Upper lobe of left lung (tissue), 6 donors: ENCODE results near the gene NPDC1. TPM values are rescaled to one million over a fixed set of nuclear protein-coding genes. Genes with fewer than 3 reads are reported as not detected.
A peak's percentile ranks its signal among the peaks of the same experiment; 100 is the strongest.

Source experiments
- ATAC-seq, 2 donors: fragments of 200-7000 bp; cut with Tn5 transposase; one replicate each; pipeline ENCODE4 v1.9.1; 2022; ENCODE audit warnings: mild to moderate bottlenecking in 2 of 2, moderate library complexity in 2 of 2; ENCODE audit not compliant: low FRiP score in 2 of 2
- DNase-seq, 2 donors: peaks; one replicate each; pipeline ENCODE4 v3.0.0-alpha.2; 2019 to 2020
- H3K27ac ChIP-seq, 4 donors: fragments of 200-600 bp; sonication (generic); one replicate each; pipeline ENCODE4 v1.5.1; 2016 to 2019
- H3K27me3 ChIP-seq, 4 donors: fragments of 200-600 bp; sonication (generic); one replicate each; pipeline ENCODE4 v1.5.1; 2017 to 2019
- H3K36me3 ChIP-seq, 4 donors: fragments of 200-600 bp; sonication (generic); one replicate each; pipeline ENCODE4 v1.5.1; 2016 to 2019
- H3K4me1 ChIP-seq, 4 donors: fragments of 200-600 bp; sonication (generic); one replicate each; pipeline ENCODE4 v1.5.1; 2018 to 2019
- H3K4me3 ChIP-seq, 4 donors: fragments of 200-600 bp; sonication (generic); one replicate each; pipeline ENCODE4 v1.5.1; 2017 to 2019; ENCODE audit warnings: mild to moderate bottlenecking in 2 of 4, moderate library complexity in 1 of 4
- H3K9me3 ChIP-seq, 4 donors: fragments of 200-600 bp; sonication (generic); one replicate each; pipeline ENCODE4 v1.5.1; 2018 to 2019
- CTCF ChIP-seq, 6 experiments: fragments of 450-650 bp in 4 of 6; fragments of 200-600 bp in 2 of 6; sonication (generic) in 2 of 6; IDR thresholded peaks; one replicate each; pipeline ENCODE4 v1.5.1; 2016 to 2019; ENCODE audit warnings: antibody characterized with exemption in 6 of 6
- EP300 ChIP-seq, 4 donors: sonication (generic); formaldehyde crosslinking; IDR thresholded peaks; one replicate each; pipeline ENCODE4 v1.5.1; 2017; ENCODE audit warnings: antibody characterized with exemption in 4 of 4, control low read depth in 2 of 4
- POLR2A ChIP-seq, 4 donors: fragments of 450-650 bp; IDR thresholded peaks; one replicate each; pipeline ENCODE4 v1.5.1; 2016 to 2017; ENCODE audit warnings: antibody characterized with exemption in 4 of 4, mild to moderate bottlenecking in 2 of 4
- POLR2AphosphoS5 ChIP-seq, 2 donors: sonication (generic); formaldehyde crosslinking; IDR thresholded peaks; one replicate each; pipeline ENCODE4 v1.5.1; 2017; ENCODE audit warnings: antibody characterized with exemption in 2 of 2
- WGBS, 2 donors: methylation state at CpG; one replicate each; pipeline ENCODE4 v1.1.5; 2017 to 2018; 5-methylcytosine and 5-hydroxymethylcytosine counted together
- total RNA-seq, 6 donors: library from RNA; depleted of rRNA in 4 of 6; stranded (reverse); fragments of >200 nt in 4 of 6; gene quantifications; one replicate each; pipeline versions ENCODE4 v1.1.0 to v1.2.1, GENCODE V29; 2016 to 2021
- donor health status: DM: no; HTN: no; CAD: no; lungs with moderate emphysema.
- donor health status: DM: no; HTN: yes; CAD: no; lungs with severe emphysema.

NPDC1 gene
- total RNA-seq, 6 donors from 2014 or later, result 26.7 to 199 (median 73.2) TPM

GRCh38 chr9:137018761-137019559 is 27.0 kb downstream of the NPDC1 start:
- Histone ChIP-seq H3K27ac (no peak overlapping the region), H3K4me3 (no peak overlapping the region), H3K36me3 (peaks cover 0 to 48% (median 32%) of the 10 kb centered on the region in 4 donors), H3K4me1 (no peaks in the 10 kb centered on the region), H3K9me3 (no peaks in the 10 kb centered on the region), H3K27me3 (no peaks in the 10 kb centered on the region)
- ATAC-seq (no peak), DNase-seq (peak in 1 of 2 donors; percentile 76)
- TF ChIP-seq POLR2A (IDR thresholded peaks at IDR 0.05) (no peak), CTCF (IDR thresholded peaks at IDR 0.05) (no peak)
- 84 to 90% methylated on average over 19 to 21 of the region's 36 CpGs for WGBS, 2 donors

- peaks cover 0 to 53% (median 37%) of the 10 kb centered on the region in 4 donors for H3K36me3 ChIP-seq
- H3K27me3 ChIP-seq, result no peaks in the 10 kb centered on the region
- no peaks in the 10 kb centered on the region for H3K4me1 ChIP-seq
- DNase-seq (peak in 1 of 2 donors; percentile 61), ATAC-seq (no peak)
- TF ChIP-seq POLR2AphosphoS5 (IDR thresholded peaks at IDR 0.05) (no peak), POLR2A (IDR thresholded peaks at IDR 0.05) (no peak), EP300 (IDR thresholded peaks at IDR 0.05) (no peak), CTCF (IDR thresholded peaks at IDR 0.05) (no peak)
- H3K27ac ChIP-seq, result no peak overlapping the region
- whole genome bisulfite sequencing, 2 donors, result 95 to 96% methylated on average over 21 to 36 of the region's 45 CpGs
- H3K4me3 ChIP-seq, result no peak overlapping the region
- no peaks in the 10 kb centered on the region for H3K9me3 ChIP-seq
Observed at GRCh38 chr9:137017791-137018497, 28.0 kb downstream of the NPDC1 start.

GRCh38 chr9:137017071-137017470 is 28.9 kb downstream of the NPDC1 start:
- H3K36me3 ChIP-seq, result peaks cover 0 to 61% (median 44%) of the 10 kb centered on the region in 4 donors
- WGBS, 2 donors, result 98 to 99% methylated on average over 26 to 28 of the region's 28 CpGs
- no peaks in the 10 kb centered on the region for H3K9me3 ChIP-seq
- no peaks in the 10 kb centered on the region for H3K4me1 ChIP-seq
- no peak overlapping the region for H3K27ac ChIP-seq
- TF ChIP-seq POLR2AphosphoS5 (IDR thresholded peaks at IDR 0.05) (no peak), CTCF (IDR thresholded peaks at IDR 0.05) (no peak), EP300 (IDR thresholded peaks at IDR 0.05) (no peak)
- no peaks in the 10 kb centered on the region for H3K27me3 ChIP-seq
- no peak overlapping the region for H3K4me3 ChIP-seq
- DNase-seq, result peak in 1 of 2 donors; percentile 78
- no peak for ATAC-seq

- ATAC-seq (no peak), DNase-seq (peak in 1 of 2 donors; percentile 69)
- Histone ChIP-seq H3K4me1 (no peaks in the 10 kb centered on the region), H3K36me3 (peaks cover 0 to 67% (median 46%) of the 10 kb centered on the region in 4 donors), H3K9me3 (no peaks in the 10 kb centered on the region), H3K4me3 (no peak overlapping the region), H3K27me3 (no peaks in the 10 kb centered on the region), H3K27ac (no peak overlapping the region)
- TF ChIP-seq POLR2AphosphoS5 (IDR thresholded peaks at IDR 0.05), result no peak
- no peak for TF ChIP-seq EP300 (IDR thresholded peaks at IDR 0.05)
- TF ChIP-seq CTCF (IDR thresholded peaks at IDR 0.05), result no peak
- no peak for TF ChIP-seq POLR2A (IDR thresholded peaks at IDR 0.05)
- 96 to 97% methylated on average over 5 to 16 of the region's 16 CpGs for WGBS, 2 donors
Observed at GRCh38 chr9:137016436-137016835, 29.5 kb downstream of the NPDC1 start.
